Thymus (tissue), 11 donors: ENCODE results near the gene SLC25A12. TPM values are rescaled to one million over a fixed set of nuclear protein-coding genes. Genes with fewer than 3 reads are reported as not detected.
"Not testable (repeated sequence)": the region's sequence is repeated elsewhere in the genome, so short reads cannot be mapped to it uniquely, and the experiment has no call there.

Source experiments
- DNase-seq, 9 donors: peaks; one replicate each; pipeline ENCODE4 v3.0.0-alpha.2; 2013; ENCODE audit warnings: low spot score in 9 of 9, low read depth in 6 of 9, missing footprints in 1 of 9
- H3K27ac ChIP-seq, 2 donors: one replicate each; pipeline ENCODE4 v1.5.1; 2013; ENCODE audit warnings: control low read depth in 1 of 2, low read depth in 1 of 2, low read length in 1 of 2, mild to moderate bottlenecking in 1 of 2, moderate library complexity in 1 of 2
- H3K27me3 ChIP-seq, 2 donors: one replicate each; pipeline ENCODE4 v1.5.1; 2013; ENCODE audit warnings: low read length in 1 of 2; ENCODE audit not compliant: control insufficient read depth in 2 of 2, insufficient read depth in 1 of 2
- H3K36me3 ChIP-seq, 2 donors: one replicate each; pipeline ENCODE4 v1.5.1; 2013; ENCODE audit warnings: low read length in 1 of 2, mild to moderate bottlenecking in 1 of 2, moderate library complexity in 1 of 2; ENCODE audit not compliant: control insufficient read depth in 2 of 2, insufficient read depth in 2 of 2
- H3K4me1 ChIP-seq, 2 donors: one replicate each; pipeline ENCODE4 v1.5.1; 2013; ENCODE audit warnings: low read length in 2 of 2; ENCODE audit not compliant: control insufficient read depth in 2 of 2, insufficient read depth in 2 of 2
- H3K4me3 ChIP-seq, 2 donors: one replicate each; pipeline ENCODE4 v1.5.1; 2013; ENCODE audit warnings: low read length in 2 of 2, control low read depth in 1 of 2, mild to moderate bottlenecking in 1 of 2
- H3K9me3 ChIP-seq, 2 donors: one replicate each; pipeline ENCODE4 v1.5.1; 2013; ENCODE audit warnings: low read length in 1 of 2, mild to moderate bottlenecking in 1 of 2; ENCODE audit not compliant: control insufficient read depth in 2 of 2, insufficient read depth in 1 of 2
- WGBS: extraction: QIAGEN DNeasy Blood & Tissue Kit; methylation state at CpG from one replicate; pipeline ENCODE4 v1.1.7; 2013; 5-methylcytosine and 5-hydroxymethylcytosine counted together
- polyA plus RNA-seq: library from polyadenylated mRNA; stranded (reverse); fragments of 200-250 nt; gene quantifications from one replicate; pipeline ENCODE4 v1.2.3, GENCODE V29; 2013
- total RNA-seq: library from RNA; stranded (reverse); fragments of 120-200 nt; gene quantifications from one replicate; pipeline ENCODE4 v1.2.4, GENCODE V29; 2013
- donor health status: healthy.

SLC25A12 gene
- total and polyA plus RNA-seq, 2 donors, result 21.3 to 26.9 TPM

DNA sequence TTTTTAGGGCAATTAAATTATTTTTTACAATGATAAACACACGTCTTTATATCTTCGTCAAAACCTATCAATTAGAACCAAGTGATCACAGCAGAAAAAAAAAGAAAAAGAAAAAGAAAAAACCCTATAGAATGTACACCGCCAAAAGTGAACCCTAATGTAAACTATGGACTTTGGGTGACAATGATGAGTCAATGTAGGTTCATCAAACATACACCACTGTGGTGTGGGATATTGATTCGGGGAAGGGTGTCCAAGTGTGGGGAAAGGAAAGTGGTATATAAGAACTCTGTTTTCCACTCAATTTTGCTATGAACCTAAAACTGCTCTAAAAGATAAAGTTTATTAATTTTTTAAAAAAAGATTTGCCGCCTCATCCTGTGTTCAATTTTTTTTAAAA, 121.7 kb downstream of the SLC25A12 start:
- no peak overlapping the region for H3K4me3 ChIP-seq
- H3K9me3 ChIP-seq, result no peaks in the 10 kb centered on the region
- no peaks in the 10 kb centered on the region for H3K27me3 ChIP-seq
- no peaks in the 10 kb centered on the region for H3K36me3 ChIP-seq
- DNase-seq, result no peak
- H3K4me1 ChIP-seq, result no peaks in the 10 kb centered on the region
- WGBS, result 99% methylated on average over 5 of the region's 5 CpGs
- H3K27ac ChIP-seq, result no peak overlapping the region

DNA sequence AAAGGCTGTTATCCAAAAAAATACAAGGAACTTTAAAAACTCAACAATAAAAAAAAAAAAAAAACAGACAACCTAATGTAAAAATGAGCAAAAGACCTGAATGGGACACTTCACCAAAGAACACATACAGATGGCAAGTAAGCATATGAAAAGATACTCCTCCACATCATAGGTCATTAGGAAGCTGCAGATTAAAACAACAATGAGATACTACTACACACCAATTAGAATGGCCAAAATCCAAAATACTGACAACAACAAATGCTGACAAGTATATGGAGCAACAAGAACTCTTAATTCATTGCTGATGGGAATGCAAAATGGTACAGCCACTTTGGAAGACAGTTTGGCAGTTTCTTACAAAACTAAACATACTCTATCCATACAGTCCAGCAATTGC, 122.6 kb downstream of the SLC25A12 start:
- Histone ChIP-seq H3K9me3 (no peaks in the 10 kb centered on the region), H3K27me3 (no peaks in the 10 kb centered on the region), H3K27ac (no peak overlapping the region), H3K4me1 (no peaks in the 10 kb centered on the region), H3K4me3 (no peak overlapping the region), H3K36me3 (no peaks in the 10 kb centered on the region)
- DNase-seq, result no peak

DNA sequence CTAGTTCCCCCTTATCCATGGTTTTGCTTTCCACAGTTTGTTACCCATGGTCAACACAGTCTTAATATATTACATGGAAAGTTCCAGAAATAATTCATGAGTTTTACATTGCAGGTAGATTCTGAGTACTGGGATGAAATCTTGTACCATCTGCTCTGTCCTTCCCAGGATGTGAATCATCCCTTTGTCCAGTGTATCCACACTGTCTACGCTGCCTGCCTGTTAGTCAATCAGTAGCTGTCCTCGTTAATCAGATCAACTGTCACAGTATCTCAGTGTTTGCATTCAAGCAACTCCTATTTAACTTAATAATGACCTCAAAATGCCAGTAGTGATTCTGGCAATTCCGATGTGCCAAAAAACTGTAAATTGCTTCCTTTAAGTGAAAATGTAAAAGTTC, 130.4 kb downstream of the SLC25A12 start:
- no peaks in the 10 kb centered on the region for H3K9me3 ChIP-seq
- H3K36me3 ChIP-seq, result peaks cover 8 to 9% of the 10 kb centered on the region in 2 donors
- no peaks in the 10 kb centered on the region for H3K4me1 ChIP-seq
- 97% methylated on average over 3 of the region's 3 CpGs for WGBS
- DNase-seq, result no peak
- H3K27ac ChIP-seq, result no peak overlapping the region
- no peak overlapping the region for H3K4me3 ChIP-seq
- H3K27me3 ChIP-seq, result no peaks in the 10 kb centered on the region

DNA sequence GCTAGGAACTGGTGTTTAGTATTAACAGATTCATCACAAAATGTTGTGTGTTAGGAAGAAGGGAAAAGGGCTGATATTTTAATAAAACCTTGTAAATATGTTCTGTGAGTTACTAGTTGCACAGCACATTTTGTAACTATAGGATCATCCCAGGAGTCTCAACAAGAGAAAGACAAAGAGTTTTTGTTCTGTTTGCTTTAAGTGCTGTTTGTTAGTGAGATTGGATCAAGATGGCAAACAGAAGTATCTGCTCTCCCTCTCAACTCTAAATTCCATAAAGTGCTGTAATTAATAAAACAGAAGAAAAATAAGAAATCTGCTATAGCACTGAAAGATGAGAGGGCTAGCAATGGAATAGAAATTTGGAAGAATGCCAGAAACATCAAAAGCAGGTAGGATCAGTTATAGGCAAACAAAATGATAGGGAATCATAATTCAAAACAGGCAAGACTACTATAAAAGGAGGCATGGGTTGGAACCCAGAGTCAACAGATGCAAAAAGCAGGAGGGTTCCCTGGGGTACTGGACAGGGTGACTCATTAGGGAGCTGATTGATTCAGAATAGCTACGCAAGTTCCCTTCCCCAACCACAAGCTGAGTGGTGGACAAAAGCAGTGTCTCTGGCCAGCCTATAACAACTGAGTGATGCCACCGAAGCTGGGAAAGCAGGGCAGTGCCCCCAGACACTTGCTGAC, 131.0 kb downstream of the SLC25A12 start:
- H3K9me3 ChIP-seq, result no peaks in the 10 kb centered on the region
- peaks cover 8 to 9% of the 10 kb centered on the region in 2 donors for H3K36me3 ChIP-seq
- WGBS, result over 99% methylated on average over 2 of the region's 2 CpGs
- no peak overlapping the region for H3K27ac ChIP-seq
- DNase-seq, result no peak
- no peaks in the 10 kb centered on the region for H3K4me1 ChIP-seq
- H3K4me3 ChIP-seq, result no peak overlapping the region
- no peaks in the 10 kb centered on the region for H3K27me3 ChIP-seq

DNA sequence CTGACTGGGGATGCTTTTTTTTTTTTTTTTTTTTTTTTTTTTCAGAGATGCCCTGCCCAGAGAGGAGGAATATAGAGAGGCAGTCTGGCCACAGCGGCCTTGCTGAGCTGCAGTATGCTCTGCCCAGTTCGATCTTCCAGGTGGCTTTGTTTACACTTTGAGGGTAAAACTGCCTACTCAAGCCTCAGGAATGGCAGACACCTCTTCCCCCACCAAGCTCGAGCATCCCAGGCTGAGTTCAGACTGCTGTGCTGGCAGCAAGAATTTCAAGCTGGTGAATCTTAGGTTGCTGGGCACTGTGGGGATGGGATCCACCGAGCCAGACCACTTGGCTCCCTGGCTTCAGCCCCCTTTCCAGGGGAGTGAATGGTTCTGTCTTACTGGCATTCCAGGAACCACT, 132.9 kb downstream of the SLC25A12 start:
- H3K4me3 ChIP-seq, H3K4me1 ChIP-seq, DNase-seq, H3K27me3 ChIP-seq, H3K9me3 ChIP-seq, H3K27ac ChIP-seq, H3K36me3 ChIP-seq: not testable (repeated sequence)
- WGBS, result 99% methylated on average over 4 of the region's 4 CpGs

DNA sequence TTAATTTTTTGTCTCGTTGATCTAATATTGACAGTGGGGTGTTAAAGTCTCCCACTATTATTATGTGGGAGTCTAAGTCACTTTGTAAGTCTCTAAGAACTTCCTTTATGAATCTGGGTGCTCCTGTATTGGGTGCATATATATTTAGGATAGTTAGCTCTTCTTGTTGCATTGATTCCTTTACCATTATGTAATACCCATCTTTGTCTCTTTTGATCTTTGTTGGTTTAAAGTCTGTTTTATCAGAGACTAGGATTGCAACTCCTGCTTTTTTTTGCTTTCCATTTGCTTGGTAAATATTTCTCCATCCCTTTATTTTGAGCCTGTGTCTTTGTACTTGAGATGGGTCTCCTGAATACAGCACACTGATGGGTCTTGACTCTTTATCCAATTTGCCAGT, 135.3 kb downstream of the SLC25A12 start:
- not testable (repeated sequence) for H3K9me3 ChIP-seq, H3K4me3 ChIP-seq, H3K27me3 ChIP-seq, DNase-seq, H3K4me1 ChIP-seq, H3K27ac ChIP-seq, H3K36me3 ChIP-seq
- WGBS, result 98% methylated on average over 1 of the region's 1 CpG

DNA sequence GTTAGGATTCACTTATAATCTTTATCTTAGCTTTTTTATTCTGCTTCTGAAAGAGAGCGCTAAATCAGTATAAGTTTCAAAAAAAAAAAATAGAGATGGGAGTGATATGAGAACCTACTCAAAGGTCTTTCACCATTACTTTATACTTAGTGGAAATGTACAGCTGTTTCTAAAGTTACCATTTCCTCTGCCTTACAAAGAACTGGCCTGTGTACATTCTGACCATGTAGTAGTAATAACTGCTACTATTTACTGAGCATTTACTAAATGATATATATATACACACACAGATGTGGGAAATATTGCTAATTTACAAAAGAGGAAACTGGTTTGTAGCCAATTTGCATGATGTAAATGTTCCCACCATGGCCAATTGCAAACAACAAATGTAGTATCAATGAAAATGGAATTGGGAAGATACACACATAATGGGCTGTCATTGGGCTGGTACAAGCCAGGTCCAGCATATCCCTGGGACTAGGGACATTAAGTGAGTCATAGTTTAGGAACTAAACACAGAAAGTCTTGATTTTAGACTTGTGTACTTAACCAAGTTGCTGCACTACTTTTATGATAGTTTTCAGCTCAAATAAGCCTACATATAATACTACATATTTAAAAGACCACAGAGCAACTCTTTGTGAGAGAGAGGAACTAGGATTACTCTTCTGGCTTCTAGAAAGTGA, 139.6 kb downstream of the SLC25A12 start:
- H3K9me3 ChIP-seq, result no peaks in the 10 kb centered on the region
- WGBS, result 92% methylated on average over 1 of the region's 1 CpG
- peaks cover 7 to 23% of the 10 kb centered on the region in 2 donors for H3K36me3 ChIP-seq
- no peak overlapping the region for H3K27ac ChIP-seq
- no peak for DNase-seq
- H3K4me1 ChIP-seq, result no peaks in the 10 kb centered on the region
- no peaks in the 10 kb centered on the region for H3K27me3 ChIP-seq
- no peak overlapping the region for H3K4me3 ChIP-seq

DNA sequence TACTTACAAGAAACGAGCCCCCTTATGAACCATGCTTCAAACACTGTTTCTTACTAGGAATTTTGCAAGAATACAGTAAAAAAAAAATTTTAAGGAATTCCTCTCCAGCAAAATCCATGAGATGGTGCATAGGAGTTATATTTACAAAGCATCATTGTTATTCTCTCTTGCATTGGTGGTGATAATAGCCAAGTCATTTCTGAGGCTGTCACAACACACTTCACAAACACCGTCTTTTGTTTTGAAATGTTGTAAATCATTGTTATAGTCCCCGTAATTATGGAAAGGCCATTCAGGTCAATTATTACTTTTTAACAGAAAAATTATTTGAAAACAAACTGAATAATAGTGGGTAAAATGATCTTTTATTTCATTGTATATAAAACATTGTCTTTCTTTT, 146.7 kb downstream of the SLC25A12 start:
- no peaks in the 10 kb centered on the region for H3K4me1 ChIP-seq
- no peak for DNase-seq
- H3K27ac ChIP-seq, result no peak overlapping the region
- 99% methylated on average over 3 of the region's 3 CpGs for WGBS
- no peaks in the 10 kb centered on the region for H3K9me3 ChIP-seq
- H3K36me3 ChIP-seq, result peaks cover 15 to 57% of the 10 kb centered on the region in 2 donors
- H3K27me3 ChIP-seq, result no peaks in the 10 kb centered on the region
- no peak overlapping the region for H3K4me3 ChIP-seq

DNA sequence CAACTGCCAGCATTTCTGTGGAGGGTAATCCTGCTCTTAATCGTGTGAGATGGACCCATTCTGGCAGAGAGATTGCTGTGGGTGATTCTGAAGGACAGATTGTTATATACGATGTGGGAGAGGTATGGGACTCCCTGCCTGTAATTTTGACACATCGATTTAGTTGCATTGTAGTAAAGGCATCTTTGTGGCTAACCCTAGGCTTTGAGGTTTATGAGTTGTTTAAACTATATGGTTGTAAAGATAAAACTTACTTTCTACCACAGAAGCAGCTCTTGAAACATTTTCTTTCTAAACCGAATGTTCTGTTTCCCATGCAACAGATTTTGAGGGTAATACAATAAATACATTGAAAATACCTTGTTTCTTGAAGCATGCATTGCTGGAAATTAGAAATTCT, 148.2 kb downstream of the SLC25A12 start:
- Histone ChIP-seq H3K9me3 (no peaks in the 10 kb centered on the region), H3K36me3 (peaks cover 15 to 56% of the 10 kb centered on the region in 2 donors)

More for the DNA sequence above, 148.2 kb downstream of the SLC25A12 start:
- no peaks in the 10 kb centered on the region for H3K27me3 ChIP-seq
- no peaks in the 10 kb centered on the region for H3K4me1 ChIP-seq
- H3K27ac ChIP-seq, result no peak overlapping the region
- DNase-seq, result no peak
- 97% methylated on average over 4 of the region's 4 CpGs for WGBS
- H3K4me3 ChIP-seq, result no peak overlapping the region
